ENCODE measurements around the gene PLEKHA6. TPM values are rescaled to one million over a fixed set of nuclear protein-coding genes. Genes with fewer than 3 reads are reported as not detected.

The PLEKHA6 gene
- total RNA-seq, 4 donors from 2014 or later, result 3.7 to 15.4 (median 12.8) TPM

- Histone ChIP-seq H3K36me3 (no peaks in the 10 kb centered on the region), H3K27me3 (no peaks in the 10 kb centered on the region), H3K4me1 (peaks cover 10% of the 10 kb centered on the region), H3K9me3 (no peaks in the 10 kb centered on the region), H3K4me3 (peak within 1 kb of the TSS; percentile 35), H3K27ac (no peak within 1 kb of the TSS)
- DNase-seq (ENCODE audit: low spot score in 2 of 2), result peak in 1 of 2 donors; percentile 74
- no peak for TF ChIP-seq POLR2AphosphoS5 (IDR thresholded peaks at IDR 0.05)
- TF ChIP-seq, protein P1, sequence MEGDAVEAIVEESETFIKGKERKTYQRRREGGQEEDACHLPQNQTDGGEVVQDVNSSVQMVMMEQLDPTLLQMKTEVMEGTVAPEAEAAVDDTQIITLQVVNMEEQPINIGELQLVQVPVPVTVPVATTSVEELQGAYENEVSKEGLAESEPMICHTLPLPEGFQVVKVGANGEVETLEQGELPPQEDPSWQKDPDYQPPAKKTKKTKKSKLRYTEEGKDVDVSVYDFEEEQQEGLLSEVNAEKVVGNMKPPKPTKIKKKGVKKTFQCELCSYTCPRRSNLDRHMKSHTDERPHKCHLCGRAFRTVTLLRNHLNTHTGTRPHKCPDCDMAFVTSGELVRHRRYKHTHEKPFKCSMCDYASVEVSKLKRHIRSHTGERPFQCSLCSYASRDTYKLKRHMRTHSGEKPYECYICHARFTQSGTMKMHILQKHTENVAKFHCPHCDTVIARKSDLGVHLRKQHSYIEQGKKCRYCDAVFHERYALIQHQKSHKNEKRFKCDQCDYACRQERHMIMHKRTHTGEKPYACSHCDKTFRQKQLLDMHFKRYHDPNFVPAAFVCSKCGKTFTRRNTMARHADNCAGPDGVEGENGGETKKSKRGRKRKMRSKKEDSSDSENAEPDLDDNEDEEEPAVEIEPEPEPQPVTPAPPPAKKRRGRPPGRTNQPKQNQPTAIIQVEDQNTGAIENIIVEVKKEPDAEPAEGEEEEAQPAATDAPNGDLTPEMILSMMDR (IDR thresholded peaks at IDR 0.05), result peak; percentile 20 to 72
- no peak for TF ChIP-seq EP300 (IDR thresholded peaks at IDR 0.05)
- 13% methylated on average over 27 of the region's 41 CpGs for WGBS
Observed at GRCh38 chr1:204213668-204214662, 145.8 kb downstream of the PLEKHA6 start, which contains the start of gene GOLT1A. Gene GOLT1A (minus strand): TSS chr1:204213988. CDS start chr1:204213906, 82 bp downstream.

DNA sequence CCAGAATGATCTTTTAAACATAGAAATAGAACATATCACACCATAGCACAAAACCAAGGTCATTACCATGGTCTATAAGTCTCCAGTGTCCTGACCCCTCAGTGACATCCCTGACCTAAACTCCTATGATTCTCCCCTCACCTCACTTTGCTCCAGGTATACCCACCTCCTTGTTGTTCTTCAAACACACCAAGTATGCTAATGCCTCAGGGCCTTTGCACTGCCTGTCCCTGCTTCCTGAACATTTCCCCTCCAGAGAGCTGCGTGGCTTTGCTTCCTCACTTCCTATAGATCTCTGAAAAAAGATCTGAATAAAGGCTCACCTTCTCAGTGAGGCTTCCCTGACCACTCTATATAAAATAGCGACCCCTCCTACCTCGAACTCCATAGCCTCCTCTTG is 147.0 kb downstream of the PLEKHA6 start:
- H3K36me3 ChIP-seq, result no peaks in the 10 kb centered on the region
- H3K4me3 ChIP-seq, result no peak overlapping the region
- no peak overlapping the region for H3K27ac ChIP-seq
- no peaks in the 10 kb centered on the region for H3K27me3 ChIP-seq
- no peak for DNase-seq (ENCODE audit: low spot score in 2 of 2)
- no peaks in the 10 kb centered on the region for H3K9me3 ChIP-seq
- TF ChIP-seq POLR2AphosphoS5 (IDR thresholded peaks at IDR 0.05), result no peak
- TF ChIP-seq, protein P1 (IDR thresholded peaks at IDR 0.05), result no peak
- TF ChIP-seq POLR2A (IDR thresholded peaks at IDR 0.05), result no peak
- no peak for TF ChIP-seq EP300 (IDR thresholded peaks at IDR 0.05)
- 89% methylated on average over 3 of the region's 3 CpGs for WGBS
- H3K4me1 ChIP-seq, result peaks cover 10% of the 10 kb centered on the region

DNA sequence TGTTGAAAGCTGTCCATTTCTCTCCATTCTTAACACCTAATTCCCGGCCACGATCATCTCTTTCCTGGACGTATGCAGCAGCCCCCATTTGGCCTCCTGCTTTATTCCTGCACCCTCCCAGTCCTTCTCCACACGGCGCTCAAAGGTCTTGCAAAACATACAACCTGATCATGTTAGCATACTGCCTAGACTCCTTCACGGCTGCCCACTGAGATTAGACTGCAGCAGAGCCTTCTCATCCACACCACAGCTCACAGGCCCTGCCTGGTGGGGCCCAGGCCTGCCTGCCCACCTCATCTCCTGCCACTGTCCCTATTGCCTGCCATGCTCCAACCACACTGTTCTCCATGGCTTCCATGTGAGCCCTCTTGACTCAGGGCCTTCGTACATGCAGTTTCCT is 148.7 kb downstream of the PLEKHA6 start:
- TF ChIP-seq, protein P1 (IDR thresholded peaks at IDR 0.05), result no peak
- TF ChIP-seq POLR2AphosphoS5 (IDR thresholded peaks at IDR 0.05) (no peak), EP300 (IDR thresholded peaks at IDR 0.05) (no peak)
- 87% methylated on average over 7 of the region's 7 CpGs for WGBS

DNA sequence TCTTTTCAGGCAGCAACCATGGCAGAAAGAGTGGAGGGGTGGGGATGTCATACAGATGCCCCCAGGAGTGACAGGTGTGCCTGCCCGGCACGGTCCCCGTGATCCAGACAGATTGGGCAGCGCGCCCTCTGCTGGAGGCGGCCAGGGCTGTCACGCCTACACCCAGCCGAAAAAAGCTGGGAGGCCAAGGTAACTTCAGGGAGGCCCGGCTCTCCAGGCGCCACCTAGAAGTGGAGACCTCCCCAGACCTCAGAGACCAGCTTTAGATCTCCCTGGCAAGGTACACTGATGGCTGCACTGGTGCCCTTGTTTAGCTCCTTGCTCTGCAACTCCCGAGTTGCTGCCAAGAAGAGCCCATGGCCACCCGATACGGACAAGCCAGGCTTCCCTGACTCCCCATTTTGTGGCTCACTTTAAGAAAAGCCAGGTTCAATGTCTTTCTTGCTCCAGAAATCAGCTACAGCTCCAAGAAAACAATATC is 152.6 kb downstream of the PLEKHA6 start:
- Histone ChIP-seq H3K27ac (no peak overlapping the region), H3K4me1 (peaks cover 17% of the 10 kb centered on the region), H3K9me3 (no peaks in the 10 kb centered on the region), H3K36me3 (no peaks in the 10 kb centered on the region), H3K4me3 (no peak overlapping the region), H3K27me3 (no peaks in the 10 kb centered on the region)
- peak; percentile 73 to 87 for DNase-seq (ENCODE audit: low spot score in 2 of 2)
- WGBS, result 15% methylated on average over 12 of the region's 13 CpGs
- TF ChIP-seq EP300 (IDR thresholded peaks at IDR 0.05), result no peak
- TF ChIP-seq, protein P1 (IDR thresholded peaks at IDR 0.05), result peak; percentile 40 to 93

More for the DNA sequence above, 148.7 kb downstream of the PLEKHA6 start:
- H3K4me3 ChIP-seq, result no peak overlapping the region
- peaks cover 22% of the 10 kb centered on the region for H3K4me1 ChIP-seq
- peak; percentile 40 to 50 for DNase-seq (ENCODE audit: low spot score in 2 of 2)
- no peak overlapping the region for H3K27ac ChIP-seq
- H3K27me3 ChIP-seq, result no peaks in the 10 kb centered on the region
- no peaks in the 10 kb centered on the region for H3K9me3 ChIP-seq
- no peaks in the 10 kb centered on the region for H3K36me3 ChIP-seq

DNA sequence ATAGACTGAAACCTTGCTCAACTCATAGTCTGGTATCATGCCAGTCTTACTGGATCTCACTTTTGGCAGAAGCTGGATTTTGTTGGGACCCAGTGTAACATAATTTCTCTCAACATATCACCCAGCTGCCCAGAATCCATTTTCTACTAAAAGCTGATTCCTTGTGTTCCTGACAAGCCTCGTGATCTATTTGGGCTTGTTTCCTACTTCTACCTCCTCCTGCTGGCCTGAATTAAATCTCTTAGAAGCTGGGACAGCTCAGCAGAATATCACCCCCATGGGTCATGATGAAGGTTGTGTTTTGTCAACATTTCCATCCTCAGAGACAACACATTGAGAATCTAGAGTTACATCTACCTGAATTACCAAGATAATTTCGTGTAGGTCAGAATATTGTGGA is 153.6 kb downstream of the PLEKHA6 start:
- Histone ChIP-seq H3K27me3 (no peaks in the 10 kb centered on the region), H3K9me3 (no peaks in the 10 kb centered on the region), H3K27ac (no peak overlapping the region), H3K4me1 (peaks cover 17% of the 10 kb centered on the region), H3K4me3 (no peak overlapping the region), H3K36me3 (no peaks in the 10 kb centered on the region)
- TF ChIP-seq POLR2AphosphoS5 (IDR thresholded peaks at IDR 0.05), result no peak
- TF ChIP-seq, protein P1 (IDR thresholded peaks at IDR 0.05), result no peak
- no peak for TF ChIP-seq POLR2A (IDR thresholded peaks at IDR 0.05)
- TF ChIP-seq EP300 (IDR thresholded peaks at IDR 0.05), result no peak
- peak in 1 of 2 donors; percentile 7 for DNase-seq (ENCODE audit: low spot score in 2 of 2)
- WGBS, result 31% methylated on average over 2 of the region's 2 CpGs
